Colonic mucosa (tissue), 4 donors: Measurements from ENCODE around the gene DGCR6. TPM values are rescaled to one million over a fixed set of nuclear protein-coding genes. Genes with fewer than 3 reads are reported as not detected.
"Not testable (repeated sequence)": the region's sequence is repeated elsewhere in the genome, so short reads cannot be mapped to it uniquely, and the experiment has no call there.

Experiments used
- DNase-seq: peaks from one replicate; pipeline ENCODE4 v3.0.0-alpha.2; 2020
- H3K27ac ChIP-seq: fragments of 200-600 bp; one replicate; pipeline ENCODE4 v1.8.0; 2021
- H3K27me3 ChIP-seq: fragments of 200-600 bp; one replicate; pipeline ENCODE4 v1.8.0; 2021
- H3K36me3 ChIP-seq: fragments of 200-600 bp; one replicate; pipeline ENCODE4 v1.8.0; 2021
- H3K4me1 ChIP-seq: fragments of 200-600 bp; one replicate; pipeline ENCODE4 v1.8.0; 2021; ENCODE audit warnings: mild to moderate bottlenecking
- H3K4me3 ChIP-seq: fragments of 200-600 bp; one replicate; pipeline ENCODE4 v1.8.0; 2021
- H3K9ac ChIP-seq, 2 donors: one replicate each; pipeline ENCODE4 v1.7.0; 2013; ENCODE audit warnings: control low read depth in 2 of 2, low read depth in 2 of 2, low read length in 2 of 2
- H3K9me3 ChIP-seq: fragments of 200-600 bp; one replicate; pipeline ENCODE4 v1.8.0; 2021
- intact Hi-C: fragments of 100-400 bp; cut with DNase I; formaldehyde crosslinking; loops from one replicate; pipeline ENCODE4 v1.14.1; 2022
- total RNA-seq, 2 donors: library from RNA; stranded (reverse); fragmentation: NEBNext Ultra II Directional in 1 of 2; extraction: Animal tissue kit (Norgen Biotek cat#: 25700) in 1 of 2; gene quantifications; one replicate each; pipeline ENCODE4 v1.2.1, GENCODE V29; 2021
- TF ChIP-seq, protein P1 (sequence below): fragments of 200-600 bp; IDR thresholded peaks from one replicate; pipeline ENCODE4 v1.8.0; 2022; ENCODE audit warnings: antibody characterized with exemption, mild to moderate bottlenecking
- donor health status: healthy.
- donor health status: DM: no; HTN: no; CAD: no.
- donor health status: DM: no; HTN: no; CAD: no.

Gene DGCR6
- under 1 TPM; 0.57 to 0.77 TPM for total RNA-seq

GRCh38 chr22:18905540-18906409 is at the start of gene DGCR6:
Gene DGCR6, plus strand, starts transcription at chr22:18906320. Its CDS starts 55 bp downstream, at chr22:18906375.
- intact Hi-C loops, result no loop called here
- TF ChIP-seq, protein P1, sequence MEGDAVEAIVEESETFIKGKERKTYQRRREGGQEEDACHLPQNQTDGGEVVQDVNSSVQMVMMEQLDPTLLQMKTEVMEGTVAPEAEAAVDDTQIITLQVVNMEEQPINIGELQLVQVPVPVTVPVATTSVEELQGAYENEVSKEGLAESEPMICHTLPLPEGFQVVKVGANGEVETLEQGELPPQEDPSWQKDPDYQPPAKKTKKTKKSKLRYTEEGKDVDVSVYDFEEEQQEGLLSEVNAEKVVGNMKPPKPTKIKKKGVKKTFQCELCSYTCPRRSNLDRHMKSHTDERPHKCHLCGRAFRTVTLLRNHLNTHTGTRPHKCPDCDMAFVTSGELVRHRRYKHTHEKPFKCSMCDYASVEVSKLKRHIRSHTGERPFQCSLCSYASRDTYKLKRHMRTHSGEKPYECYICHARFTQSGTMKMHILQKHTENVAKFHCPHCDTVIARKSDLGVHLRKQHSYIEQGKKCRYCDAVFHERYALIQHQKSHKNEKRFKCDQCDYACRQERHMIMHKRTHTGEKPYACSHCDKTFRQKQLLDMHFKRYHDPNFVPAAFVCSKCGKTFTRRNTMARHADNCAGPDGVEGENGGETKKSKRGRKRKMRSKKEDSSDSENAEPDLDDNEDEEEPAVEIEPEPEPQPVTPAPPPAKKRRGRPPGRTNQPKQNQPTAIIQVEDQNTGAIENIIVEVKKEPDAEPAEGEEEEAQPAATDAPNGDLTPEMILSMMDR, result no peak
- Histone ChIP-seq H3K27me3 (no peaks in the 10 kb centered on the region), H3K9me3 (no peaks in the 10 kb centered on the region), H3K4me3 (no peak within 1 kb of the TSS), H3K9ac (no peak within 1 kb of the TSS), H3K4me1 (no peaks in the 10 kb centered on the region), H3K36me3 (no peaks in the 10 kb centered on the region), H3K27ac (no peak within 1 kb of the TSS)
- DNase-seq, result no peak

- H3K36me3 ChIP-seq, H3K4me3 ChIP-seq, H3K27ac ChIP-seq, H3K9me3 ChIP-seq, H3K27me3 ChIP-seq, H3K4me1 ChIP-seq, DNase-seq, intact Hi-C loops, H3K9ac ChIP-seq: not testable (repeated sequence)
These were observed 46.8 kb upstream of the DGCR6 start for GRCh38 chr22:18859314-18859713.

GRCh38 chr22:18881260-18881659 is 24.9 kb upstream of the DGCR6 start:
- H3K27ac ChIP-seq, H3K9me3 ChIP-seq, H3K9ac ChIP-seq, H3K4me3 ChIP-seq, intact Hi-C loops, H3K27me3 ChIP-seq, DNase-seq, H3K4me1 ChIP-seq, H3K36me3 ChIP-seq: not testable (repeated sequence)

GRCh38 chr22:18884465-18884864 is 21.7 kb upstream of the DGCR6 start:
- H3K27me3 ChIP-seq, H3K4me3 ChIP-seq, H3K27ac ChIP-seq, DNase-seq, intact Hi-C loops, H3K36me3 ChIP-seq, H3K9ac ChIP-seq, H3K9me3 ChIP-seq, H3K4me1 ChIP-seq: not testable (repeated sequence)

DNA sequence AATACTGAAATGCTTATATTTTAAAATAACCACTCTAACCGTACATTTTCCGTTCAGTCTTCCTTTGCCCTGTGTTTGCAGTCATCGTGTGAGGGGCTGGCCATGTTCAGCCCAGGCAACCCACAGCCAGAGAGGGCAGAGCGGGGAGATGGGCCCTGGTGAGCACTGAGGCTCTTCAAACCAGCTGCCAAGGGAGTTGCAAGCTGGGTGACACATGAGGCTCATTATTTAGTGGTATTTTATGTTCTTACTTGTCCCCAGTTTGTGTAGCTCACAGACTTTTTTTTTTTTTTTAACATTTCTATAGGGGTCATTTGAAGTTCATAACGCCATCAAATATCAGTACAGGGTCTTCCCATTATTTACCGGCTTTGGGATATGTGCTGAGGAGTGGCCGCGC is 18.0 kb upstream of the DGCR6 start:
- DNase-seq, result no peak
- Histone ChIP-seq H3K27me3 (no peaks in the 10 kb centered on the region), H3K9me3 (no peaks in the 10 kb centered on the region), H3K9ac (no peak overlapping the region), H3K36me3 (no peaks in the 10 kb centered on the region), H3K27ac (no peak overlapping the region), H3K4me3 (no peak overlapping the region), H3K4me1 (no peaks in the 10 kb centered on the region)
- intact Hi-C loops, result no loop called here
- TF ChIP-seq, protein P1, result no peak

- DNase-seq, H3K27me3 ChIP-seq, H3K4me3 ChIP-seq, H3K9ac ChIP-seq, H3K27ac ChIP-seq, H3K9me3 ChIP-seq, intact Hi-C loops, H3K4me1 ChIP-seq, H3K36me3 ChIP-seq: not testable (repeated sequence)
These were observed 15.5 kb upstream of the DGCR6 start for GRCh38 chr22:18890510-18891192.

GRCh38 chr22:18893775-18894174 is 12.3 kb upstream of the DGCR6 start:
- H3K4me1 ChIP-seq, H3K27ac ChIP-seq, H3K36me3 ChIP-seq, H3K27me3 ChIP-seq, H3K9me3 ChIP-seq, H3K9ac ChIP-seq, DNase-seq, intact Hi-C loops, H3K4me3 ChIP-seq: not testable (repeated sequence)

DNA sequence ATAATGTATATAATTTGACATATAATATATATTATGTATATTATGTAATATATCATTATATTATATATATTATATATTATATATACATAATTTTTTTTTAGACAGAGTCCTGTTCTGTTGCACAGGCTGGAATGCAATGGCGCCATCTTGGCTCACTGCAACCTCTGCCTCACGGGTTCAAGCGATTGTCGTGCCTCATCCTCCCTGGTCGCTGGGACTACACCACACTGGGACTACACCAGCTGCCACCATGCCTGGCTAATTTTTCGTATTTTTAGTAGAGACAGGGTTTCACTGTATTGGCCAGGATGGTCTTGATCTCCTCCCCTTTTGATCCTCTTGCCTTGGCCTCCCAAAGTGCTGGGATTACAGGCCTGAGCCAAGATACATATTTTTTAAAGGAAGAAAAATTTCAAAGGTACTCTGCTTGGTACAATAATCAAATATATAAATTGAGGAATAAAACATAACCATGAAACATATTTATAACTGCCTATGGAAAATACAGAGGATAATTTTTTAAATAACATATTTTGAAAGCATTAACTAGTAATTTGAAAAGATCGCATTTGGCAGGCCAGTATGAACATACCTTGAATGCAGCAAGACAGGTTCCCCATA is 10.0 kb upstream of the DGCR6 start:
- intact Hi-C loops, H3K4me1 ChIP-seq, H3K4me3 ChIP-seq, H3K27ac ChIP-seq, DNase-seq, H3K9ac ChIP-seq, H3K36me3 ChIP-seq, H3K9me3 ChIP-seq, H3K27me3 ChIP-seq: not testable (repeated sequence)

DNA sequence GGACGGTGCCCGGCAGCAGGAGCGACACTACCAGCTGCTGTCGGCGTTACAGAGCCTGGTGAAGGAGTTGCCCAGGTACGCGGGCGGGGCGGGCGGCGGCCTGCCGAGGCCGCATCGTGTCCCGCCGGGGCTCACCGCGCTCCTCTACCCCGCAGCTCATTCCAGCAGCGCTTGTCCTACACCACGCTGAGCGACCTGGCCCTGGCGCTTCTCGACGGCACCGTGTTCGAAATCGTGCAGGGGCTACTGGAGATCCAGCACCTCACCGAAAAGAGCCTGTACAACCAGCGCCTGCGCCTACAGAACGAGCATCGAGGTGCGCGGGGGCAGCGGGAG is 258 bp downstream of the DGCR6 start:
- H3K27me3 ChIP-seq, H3K9me3 ChIP-seq, H3K27ac ChIP-seq, DNase-seq, H3K4me1 ChIP-seq, H3K36me3 ChIP-seq, H3K4me3 ChIP-seq, intact Hi-C loops, H3K9ac ChIP-seq: not testable (repeated sequence)
